ENCODE measurements around the gene NUDT6. TPM values are rescaled to one million over a fixed set of nuclear protein-coding genes. Genes with fewer than 3 reads are reported as not detected.

Gene NUDT6
- total RNA-seq, 1 experiment from 2014 or later, result 9.0 TPM

DNA sequence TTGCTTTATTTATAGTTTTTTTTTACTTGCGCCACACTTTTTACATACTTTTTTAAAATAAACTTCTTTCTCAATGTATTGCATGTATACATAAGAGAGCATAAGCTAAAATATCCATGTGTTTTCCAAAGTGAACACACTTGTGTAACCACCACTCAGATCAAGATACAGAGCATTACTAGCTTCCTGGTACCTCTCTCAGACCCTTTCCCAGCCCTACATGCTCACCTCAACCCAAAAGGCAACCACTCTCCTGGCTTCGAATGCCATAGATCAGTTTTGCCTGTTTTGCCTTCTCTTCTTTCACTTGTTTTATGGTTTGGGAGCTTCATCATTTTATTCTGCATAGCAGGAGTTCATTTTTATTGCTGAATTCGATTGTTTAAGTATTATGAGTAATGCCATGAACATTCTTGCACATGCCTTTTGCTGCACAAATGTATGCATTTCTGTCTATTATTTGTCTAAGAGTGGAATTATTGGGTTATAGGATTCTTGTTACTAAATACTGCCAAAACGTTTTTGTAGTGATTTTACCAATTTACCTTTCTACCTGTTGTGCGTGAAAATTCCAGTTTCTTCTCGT lies 45.9 kb upstream of the NUDT6 start:
- Histone ChIP-seq H2AFZ (ENCODE audit: low read depth, low read length, poor library complexity, severe bottlenecking) (no peak overlapping the region), H4K20me1 (ENCODE audit: insufficient read depth) (no peaks in the 10 kb centered on the region; the same call in 1 of the 2 replicates), H3K36me3 (ENCODE audit: control insufficient read depth in 1 of 2, insufficient read depth in 2 of 2, low read length in 2 of 2) (no peaks in the 10 kb centered on the region), H3K27ac (ENCODE audit: low read depth, low read length) (no peak overlapping the region), H3K9ac (ENCODE audit: low read length) (no peak overlapping the region), H3K9me3 (ENCODE audit: control insufficient read depth in 1 of 2, insufficient read depth in 1 of 2, low read depth in 1 of 2, low read length in 2 of 2) (no peaks in the 10 kb centered on the region), H3K4me1 (ENCODE audit: control insufficient read depth in 1 of 2, insufficient read depth in 2 of 2, low read length in 2 of 2) (no peaks in the 10 kb centered on the region), H3K9me2 (ENCODE audit: insufficient read depth) (no peaks in the 10 kb centered on the region), H3K27me3 (ENCODE audit: insufficient read depth, low read length) (no peaks in the 10 kb centered on the region), H3K4me3 (replicated peaks in 1 of 2; ENCODE audit: low read depth in 1 of 2, low read length in 2 of 2) (no peak overlapping the region), H3K79me2 (ENCODE audit: insufficient read depth, low read length) (peaks cover 8% of the 10 kb centered on the region; the same call in 1 of the 2 replicates), H3K4me2 (ENCODE audit: low read length) (no peak overlapping the region)
- POLR2A ChIA-PET, result no interaction called here
- intact Hi-C loops (cut with micrococcal nuclease), result no loop called here
- CTCF ChIA-PET, result no interaction called here
- DNase-seq (ENCODE audit: low read depth, low spot score) (no peak), ATAC-seq (no peak)
- RAD21 ChIA-PET (ENCODE audit: low non-redundant PET in 1 of 2, low total read pairs in 2 of 2, uncharacterized antibody in 2 of 2, unreplicated experiment in 2 of 2), result no interaction called here
- TF ChIP-seq JUND (IDR thresholded peaks at IDR 0.05) (no peak), ZNF274 (IDR thresholded peaks at IDR 0.05; ENCODE audit: low read depth, low read length) (no peak), CTCF (IDR thresholded peaks at IDR 0.05 in 2 of 3, conservative IDR thresholded peaks at IDR 0.05 in 1 of 3; ENCODE audit: borderline replicate concordance in 1 of 3, insufficient read depth in 1 of 3, low read depth in 2 of 3, low read length in 2 of 3) (no peak), SP1 (IDR thresholded peaks at IDR 0.05; ENCODE audit: low read depth) (no peak), REST (IDR thresholded peaks at IDR 0.05; ENCODE audit: low read depth) (no peak), ZFX (IDR thresholded peaks at IDR 0.05) (no peak), POLR2AphosphoS5 (IDR thresholded peaks at IDR 0.05; ENCODE audit: low read depth, low read length) (no peak), SIN3A (IDR thresholded peaks at IDR 0.05; ENCODE audit: low read depth) (no peak), EGR1 (IDR thresholded peaks at IDR 0.05; ENCODE audit: low read depth) (no peak)
- no TSS peak for BruUV-seq (replicated peaks)
